CD14-positive monocyte (primary cell): Measurements from ENCODE around the gene TRPV5. TPM values are rescaled to one million over a fixed set of nuclear protein-coding genes. Genes with fewer than 3 reads are reported as not detected.

Source experiments
- DNase-seq, 3 donors: peaks; one replicate each; pipeline ENCODE4 v3.0.0-alpha.2; 2011 to 2022
- H2AFZ ChIP-seq: 2 replicates; pipeline ENCODE4 v1.6.0; 2012; ENCODE audit warnings: mild to moderate bottlenecking, low read depth, low read length, inconsistent platforms; ENCODE audit not compliant: insufficient read depth, poor library complexity, severe bottlenecking
- H3K27ac ChIP-seq, 2 donors: 1 replicate in 1 of 2; 2 replicates in 1 of 2; pipeline ENCODE4 v1.5.1; 2012 to 2013; ENCODE audit warnings: low read length in 2 of 2, control low read depth in 1 of 2, inconsistent platforms in 1 of 2, low read depth in 1 of 2, mild to moderate bottlenecking in 1 of 2
- H3K27me3 ChIP-seq, 2 donors: one replicate each; pipeline versions ENCODE4 v1.6.0 to v1.6.1; 2011 to 2013; ENCODE audit warnings: low read length in 2 of 2; ENCODE audit not compliant: control insufficient read depth in 2 of 2, insufficient read depth in 2 of 2
- H3K36me3 ChIP-seq, 2 donors: replicated peaks in 1 of 2; 1 replicate in 1 of 2; 2 replicates in 1 of 2; pipeline versions ENCODE4 v1.5.1 to v1.6.1; 2012 to 2013; ENCODE audit warnings: low read length in 2 of 2, control low read depth in 1 of 2, inconsistent platforms in 1 of 2, mild to moderate bottlenecking in 1 of 2; ENCODE audit not compliant: insufficient read depth in 2 of 2, control insufficient read depth in 1 of 2
- H3K4me1 ChIP-seq, 2 donors: 1 replicate in 1 of 2; 2 replicates in 1 of 2; pipeline versions ENCODE4 v1.5.1 to v1.6.1; 2012 to 2013; ENCODE audit warnings: low read length in 2 of 2, control low read depth in 1 of 2, inconsistent platforms in 1 of 2, mild to moderate bottlenecking in 1 of 2, moderate library complexity in 1 of 2; ENCODE audit not compliant: insufficient read depth in 2 of 2, control insufficient read depth in 1 of 2
- H3K4me2 ChIP-seq: replicated peaks from 2 replicates; pipeline ENCODE3; 2012; ENCODE audit warnings: low read length, moderate library complexity, mild to moderate bottlenecking; ENCODE audit not compliant: poor library complexity, severe bottlenecking; ENCODE audit errors: extremely low read depth
- H3K4me3 ChIP-seq, 3 experiments: fragments of 200-600 bp in 1 of 3; sonication (generic) in 1 of 3; replicated peaks in 1 of 3; 1 replicate in 2 of 3; 2 replicates in 1 of 3; pipeline ENCODE4 v1.5.1; 2011 to 2013; ENCODE audit warnings: low read length in 3 of 3, mild to moderate bottlenecking in 3 of 3, control low read depth in 2 of 3, low read depth in 2 of 3, inconsistent platforms in 1 of 3, moderate library complexity in 1 of 3
- H3K79me2 ChIP-seq: 2 replicates; pipeline ENCODE4 v1.6.0; 2012; ENCODE audit warnings: mild to moderate bottlenecking, control low read depth, inconsistent platforms, low read length, moderate library complexity; ENCODE audit not compliant: insufficient read depth
- H3K9ac ChIP-seq: 2 replicates; pipeline ENCODE4 v1.6.0; 2017; ENCODE audit warnings: low read length, mild to moderate bottlenecking; ENCODE audit not compliant: insufficient read depth, poor library complexity, severe bottlenecking
- H3K9me3 ChIP-seq, 2 donors: replicated peaks in 1 of 2; 1 replicate in 1 of 2; 2 replicates in 1 of 2; pipeline versions ENCODE4 v1.5.1 to v1.6.1; 2012 to 2013; ENCODE audit warnings: low read length in 2 of 2, control low read depth in 1 of 2; ENCODE audit not compliant: control insufficient read depth in 1 of 2, insufficient read depth in 1 of 2
- H4K20me1 ChIP-seq: 2 replicates; pipeline ENCODE4 v1.6.0; 2012; ENCODE audit warnings: mild to moderate bottlenecking, low read length, control low read depth, moderate library complexity; ENCODE audit not compliant: insufficient read depth
- H3K27ac Mint-ChIP-seq, 7 donors: one replicate each; pipeline ENCODE4 v1.8.0; 2020; ENCODE audit warnings: mild to moderate bottlenecking in 7 of 7, mixed read lengths in 7 of 7, moderate library complexity in 6 of 7, inconsistent platforms in 2 of 7
- H3K27me3 Mint-ChIP-seq, 3 donors: one replicate each; pipeline ENCODE4 v1.8.0; 2021 to 2022; ENCODE audit warnings: low read depth in 3 of 3, mild to moderate bottlenecking in 3 of 3, mixed read lengths in 3 of 3, moderate library complexity in 3 of 3, inconsistent platforms in 1 of 3
- H3K36me3 Mint-ChIP-seq, 2 donors: one replicate each; pipeline ENCODE4 v1.8.0; 2020; ENCODE audit warnings: mixed read lengths in 2 of 2, inconsistent platforms in 1 of 2, mild to moderate bottlenecking in 1 of 2
- H3K4me1 Mint-ChIP-seq: one replicate; pipeline ENCODE4 v1.8.0; 2020; ENCODE audit warnings: mild to moderate bottlenecking, mixed read lengths
- H3K4me3 Mint-ChIP-seq, 2 donors: one replicate each; pipeline ENCODE4 v1.8.0; 2020; ENCODE audit warnings: mild to moderate bottlenecking in 2 of 2, mixed read lengths in 2 of 2, moderate library complexity in 1 of 2
- H3K9me3 Mint-ChIP-seq, 7 donors: one replicate each; pipeline ENCODE4 v1.8.0; 2020 to 2022; ENCODE audit warnings: mixed read lengths in 7 of 7, mild to moderate bottlenecking in 6 of 7, moderate library complexity in 6 of 7, inconsistent platforms in 2 of 7
- WGBS: methylation state at CpG from one replicate; pipeline ENCODE4 v1.1.5; 2013; ENCODE audit warnings: missing lambda C conversion rate; ENCODE audit not compliant: insufficient coverage; 5-methylcytosine and 5-hydroxymethylcytosine counted together
- intact Hi-C, 2 donors: fragments of 100-400 bp; cut with micrococcal nuclease; formaldehyde crosslinking; loops; one replicate each; pipeline versions ENCODE4 v1.15.0 to v1.15.1; 2023
- polyA plus RNA-seq, 3 donors: library from polyadenylated mRNA; depleted of rRNA in 1 of 3; unstranded in 2 of 3; stranded (reverse) in 1 of 3; fragments of 300-500 nt in 2 of 3; fragments of >200 nt in 1 of 3; fragmentation: Illumina TruSeq in 2 of 3; gene quantifications; 1 replicate in 2 of 3; 2 replicates in 1 of 3; pipeline ENCODE4 v1.2.3, GENCODE V29; 2012 to 2021
- TF ChIP-seq, protein P1 (sequence below): fragments of 200-600 bp; IDR thresholded peaks from one replicate; pipeline ENCODE4 v1.8.0; 2022; ENCODE audit warnings: antibody characterized with exemption, mild to moderate bottlenecking

The TRPV5 gene
- polyA plus RNA-seq, 3 donors: not detected

GRCh38 chr7:142930126-142930730, 3.3 kb downstream of the TRPV5 start:
- Mint-ChIP-seq H3K4me1 (peaks cover 32% of the 10 kb centered on the region), H3K9me3 (peaks cover 20 to 41% (median 32%) of the 10 kb centered on the region in 7 donors), H3K36me3 (peaks cover 6 to 8% of the 10 kb centered on the region in 2 donors), H3K4me3 (no peak overlapping the region), H3K27ac (no peak overlapping the region), H3K27me3 (peaks cover 0 to 7% (median 2%) of the 10 kb centered on the region in 3 donors)
- H3K27ac ChIP-seq: no peak overlapping the region
- no peaks in the 10 kb centered on the region for H4K20me1 ChIP-seq
- DNase-seq: no peak
- WGBS: 100% methylated on average over 5 of the region's 11 CpGs
- intact Hi-C loops: no loop called here
- no peaks in the 10 kb centered on the region for H3K27me3 ChIP-seq
- H3K4me1 ChIP-seq: peaks cover 33% of the 10 kb centered on the region in 2 donors
- no peak overlapping the region for H3K4me3 ChIP-seq
- peaks cover 10 to 23% of the 10 kb centered on the region in 2 donors for H3K9me3 ChIP-seq
- TF ChIP-seq, protein P1, sequence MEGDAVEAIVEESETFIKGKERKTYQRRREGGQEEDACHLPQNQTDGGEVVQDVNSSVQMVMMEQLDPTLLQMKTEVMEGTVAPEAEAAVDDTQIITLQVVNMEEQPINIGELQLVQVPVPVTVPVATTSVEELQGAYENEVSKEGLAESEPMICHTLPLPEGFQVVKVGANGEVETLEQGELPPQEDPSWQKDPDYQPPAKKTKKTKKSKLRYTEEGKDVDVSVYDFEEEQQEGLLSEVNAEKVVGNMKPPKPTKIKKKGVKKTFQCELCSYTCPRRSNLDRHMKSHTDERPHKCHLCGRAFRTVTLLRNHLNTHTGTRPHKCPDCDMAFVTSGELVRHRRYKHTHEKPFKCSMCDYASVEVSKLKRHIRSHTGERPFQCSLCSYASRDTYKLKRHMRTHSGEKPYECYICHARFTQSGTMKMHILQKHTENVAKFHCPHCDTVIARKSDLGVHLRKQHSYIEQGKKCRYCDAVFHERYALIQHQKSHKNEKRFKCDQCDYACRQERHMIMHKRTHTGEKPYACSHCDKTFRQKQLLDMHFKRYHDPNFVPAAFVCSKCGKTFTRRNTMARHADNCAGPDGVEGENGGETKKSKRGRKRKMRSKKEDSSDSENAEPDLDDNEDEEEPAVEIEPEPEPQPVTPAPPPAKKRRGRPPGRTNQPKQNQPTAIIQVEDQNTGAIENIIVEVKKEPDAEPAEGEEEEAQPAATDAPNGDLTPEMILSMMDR: no peak
- H3K4me2 ChIP-seq: no peak overlapping the region
- H3K79me2 ChIP-seq: no peaks in the 10 kb centered on the region
- no peak overlapping the region for H3K9ac ChIP-seq
- no peaks in the 10 kb centered on the region for H3K36me3 ChIP-seq
- H2AFZ ChIP-seq: no peak overlapping the region

DNA sequence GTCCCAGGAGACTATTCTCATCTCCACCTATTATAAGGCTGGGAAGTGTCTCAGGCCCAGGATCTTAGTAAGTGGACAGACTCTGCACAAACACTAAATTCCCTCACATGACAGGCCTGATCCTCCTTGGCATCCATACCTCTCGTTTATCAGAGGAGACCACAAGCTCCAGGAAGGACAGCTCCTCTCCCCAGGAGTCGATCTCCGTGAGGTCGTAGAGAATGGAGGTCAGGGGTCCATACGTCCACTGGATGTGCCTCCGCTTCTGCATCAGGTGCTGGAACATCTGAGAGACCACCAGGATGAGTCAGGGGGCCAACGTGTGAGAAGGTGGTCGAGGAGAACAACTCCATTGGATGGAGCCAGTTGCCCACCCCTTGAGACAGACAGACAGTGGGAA, 5.6 kb downstream of the TRPV5 start:
- intact Hi-C loops: no loop called here
- WGBS: 88% methylated on average over 7 of the region's 8 CpGs
- H3K27ac Mint-ChIP-seq: peak overlapping the region; percentile 92 to 98 (median 96)
- Histone ChIP-seq H3K36me3 (no peaks in the 10 kb centered on the region), H3K9me3 (peaks cover 10 to 23% of the 10 kb centered on the region in 2 donors), H2AFZ (peak overlapping the region; percentile 32), H3K4me1 (peaks cover 33% of the 10 kb centered on the region in 2 donors), H3K79me2 (no peaks in the 10 kb centered on the region), H3K27ac (peak overlapping the region; percentile 86 to 94), H3K4me3 (peak overlapping the region in 2 of 3 experiments; percentile 4 to 65), H4K20me1 (no peaks in the 10 kb centered on the region), H3K9ac (peak overlapping the region; percentile 41), H3K4me2 (peak overlapping the region; percentile 67), H3K27me3 (no peaks in the 10 kb centered on the region)
- H3K27me3 Mint-ChIP-seq: peaks cover 0 to 8% (median under 1%) of the 10 kb centered on the region in 3 donors
- H3K4me1 Mint-ChIP-seq: peaks cover 32% of the 10 kb centered on the region
- peak overlapping the region; percentile 59 to 85 for H3K4me3 Mint-ChIP-seq
- no peak for DNase-seq
- H3K9me3 Mint-ChIP-seq: peaks cover 21 to 43% (median 32%) of the 10 kb centered on the region in 7 donors
- H3K36me3 Mint-ChIP-seq: peaks cover 6 to 8% of the 10 kb centered on the region in 2 donors
- TF ChIP-seq, protein P1: no peak
